Stimulated activated CD4-positive, alpha-beta T cell treated with anti-CD3 and anti-CD28 coated beads, Interleukin-12 subunit alpha, Interleukin-12 subunit beta, amount 100 ng/mL, for 24 hours (primary cell): ENCODE measurements around the gene OR2S2.

Experiments used
- DNase-seq, 2 experiments: peaks; one replicate each; pipeline ENCODE4 v3.0.0-alpha.2; 2020; ENCODE audit warnings: low read depth in 2 of 2

Gene OR2S2

GRCh38 chr9:35909274-35909673 lies 48.7 kb downstream of the OR2S2 start, which contains the start of gene SPAAR:
TSS of gene SPAAR (plus strand) at chr9:35909490. CDS start at chr9:35910464, 974 bp downstream.
- no peak for DNase-seq

- DNase-seq, result no peak
These were observed 49.3 kb downstream of the OR2S2 start for GRCh38 chr9:35908504-35909125.

- DNase-seq, result no peak
These were observed 50.0 kb downstream of the OR2S2 start for GRCh38 chr9:35907711-35908503.
